B cell (primary cell): ENCODE data around the gene ITGB8.

Source experiments
- CTCF ChIP-seq: fragments of 200-600 bp; IDR thresholded peaks from one replicate; pipeline ENCODE4 v1.8.0; 2022; ENCODE audit warnings: antibody characterized with exemption, mild to moderate bottlenecking
- EZH2 ChIP-seq: IDR thresholded peaks from 2 replicates; pipeline ENCODE4 v1.6.1; 2012; ENCODE audit warnings: borderline replicate concordance, low read depth, mild to moderate bottlenecking, moderate library complexity, low read length; ENCODE audit not compliant: insufficient read depth, poor library complexity, severe bottlenecking

DNA sequence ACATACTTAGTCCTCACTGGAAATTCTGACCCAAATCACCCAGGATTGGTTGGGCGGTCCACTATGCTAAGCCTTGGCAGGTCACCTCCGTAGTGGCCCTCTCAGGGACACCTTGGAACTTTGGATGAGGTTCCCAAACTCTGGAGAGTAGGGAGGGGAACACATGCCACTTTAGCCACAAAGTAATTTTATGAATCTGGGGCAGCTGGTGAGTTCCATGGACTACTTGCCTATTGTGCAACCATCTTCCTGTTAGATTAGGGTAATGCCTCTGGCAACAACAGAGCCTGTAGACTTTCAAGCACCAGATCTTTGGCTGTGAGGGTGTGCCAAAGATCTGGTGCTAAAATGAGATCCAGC lies 77.7 kb downstream of the ITGB8 start:
- TF ChIP-seq CTCF (no peak), EZH2 (no peak)
